Osteocyte (in vitro differentiated cells): ENCODE measurements around the gene FAM3D. TPM values are rescaled to one million over a fixed set of nuclear protein-coding genes. Genes with fewer than 3 reads are reported as not detected.
A peak's percentile ranks its signal among the peaks of the same experiment; 100 is the strongest.

Source experiments
- DNase-seq: peaks from one replicate; pipeline ENCODE4 v3.0.0; 2021; ENCODE audit warnings: mixed read lengths; ENCODE audit not compliant: unreplicated experiment; ENCODE audit errors: extremely low spot score
- H3K27ac Mint-ChIP-seq: one replicate; pipeline ENCODE4 v1.8.0; 2021; ENCODE audit warnings: mild to moderate bottlenecking, mixed read lengths; ENCODE audit not compliant: unreplicated experiment
- H3K27me3 Mint-ChIP-seq: one replicate; pipeline ENCODE4 v1.8.0; 2021; ENCODE audit warnings: mixed read lengths; ENCODE audit not compliant: unreplicated experiment
- H3K36me3 Mint-ChIP-seq: one replicate; pipeline ENCODE4 v1.8.0; 2021; ENCODE audit warnings: mixed read lengths; ENCODE audit not compliant: unreplicated experiment
- H3K4me1 Mint-ChIP-seq: one replicate; pipeline ENCODE4 v1.8.0; 2021; ENCODE audit warnings: mixed read lengths; ENCODE audit not compliant: unreplicated experiment
- H3K4me3 Mint-ChIP-seq: one replicate; pipeline ENCODE4 v1.8.0; 2021; ENCODE audit warnings: mild to moderate bottlenecking, moderate library complexity, mixed read lengths; ENCODE audit not compliant: unreplicated experiment
- H3K9me3 Mint-ChIP-seq: one replicate; pipeline ENCODE4 v1.8.0; 2021; ENCODE audit warnings: mixed read lengths; ENCODE audit not compliant: unreplicated experiment
- total RNA-seq: library from RNA; stranded (reverse); gene quantifications from 2 replicates; pipeline ENCODE4 v1.2.1, GENCODE V29; 2021
- TF ChIP-seq, protein P1 (sequence below): fragments of 200-600 bp; sonication (generic); IDR thresholded peaks from 2 replicates; pipeline ENCODE4 v1.5.0; 2021; ENCODE audit warnings: antibody characterized with exemption, mild to moderate bottlenecking, moderate library complexity

Gene FAM3D
- total RNA-seq, 1 donor from 2014 or later: not detected

DNA sequence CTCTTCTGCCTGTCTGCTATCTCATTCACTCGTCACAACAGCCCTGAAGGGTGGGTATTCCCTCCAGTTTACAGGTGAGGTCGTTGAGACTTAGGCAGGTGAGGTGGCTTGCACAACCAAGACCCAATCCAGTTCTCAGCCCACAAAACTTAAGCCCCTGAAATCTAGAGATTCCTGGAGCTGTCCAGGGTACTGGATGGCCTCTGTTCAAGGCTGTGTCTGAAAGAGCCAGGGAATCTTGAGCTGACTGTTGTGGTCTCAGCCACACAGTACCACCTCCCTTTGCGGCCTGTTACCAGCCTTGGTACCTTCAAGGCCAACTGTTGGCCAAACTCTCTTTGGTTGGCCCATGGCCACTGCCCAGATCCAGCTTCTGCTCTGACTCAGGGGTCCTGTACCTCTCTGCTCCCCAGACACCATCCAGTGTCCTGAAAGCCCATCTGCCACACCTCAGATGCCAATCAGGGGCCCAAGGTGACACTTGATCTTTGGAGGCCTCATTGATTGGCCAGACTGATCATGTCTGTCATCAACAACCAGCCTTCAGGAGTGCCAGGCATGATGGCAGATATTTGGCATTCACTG is 78.5 kb downstream of the FAM3D start:
- no peak for DNase-seq
- Mint-ChIP-seq H3K4me3 (no peak overlapping the region), H3K36me3 (no peaks in the 10 kb centered on the region), H3K27me3 (peaks cover 29% of the 10 kb centered on the region), H3K27ac (no peak overlapping the region), H3K4me1 (peaks cover 21% of the 10 kb centered on the region), H3K9me3 (no peaks in the 10 kb centered on the region)
- TF ChIP-seq, protein P1, sequence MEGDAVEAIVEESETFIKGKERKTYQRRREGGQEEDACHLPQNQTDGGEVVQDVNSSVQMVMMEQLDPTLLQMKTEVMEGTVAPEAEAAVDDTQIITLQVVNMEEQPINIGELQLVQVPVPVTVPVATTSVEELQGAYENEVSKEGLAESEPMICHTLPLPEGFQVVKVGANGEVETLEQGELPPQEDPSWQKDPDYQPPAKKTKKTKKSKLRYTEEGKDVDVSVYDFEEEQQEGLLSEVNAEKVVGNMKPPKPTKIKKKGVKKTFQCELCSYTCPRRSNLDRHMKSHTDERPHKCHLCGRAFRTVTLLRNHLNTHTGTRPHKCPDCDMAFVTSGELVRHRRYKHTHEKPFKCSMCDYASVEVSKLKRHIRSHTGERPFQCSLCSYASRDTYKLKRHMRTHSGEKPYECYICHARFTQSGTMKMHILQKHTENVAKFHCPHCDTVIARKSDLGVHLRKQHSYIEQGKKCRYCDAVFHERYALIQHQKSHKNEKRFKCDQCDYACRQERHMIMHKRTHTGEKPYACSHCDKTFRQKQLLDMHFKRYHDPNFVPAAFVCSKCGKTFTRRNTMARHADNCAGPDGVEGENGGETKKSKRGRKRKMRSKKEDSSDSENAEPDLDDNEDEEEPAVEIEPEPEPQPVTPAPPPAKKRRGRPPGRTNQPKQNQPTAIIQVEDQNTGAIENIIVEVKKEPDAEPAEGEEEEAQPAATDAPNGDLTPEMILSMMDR: no peak

DNA sequence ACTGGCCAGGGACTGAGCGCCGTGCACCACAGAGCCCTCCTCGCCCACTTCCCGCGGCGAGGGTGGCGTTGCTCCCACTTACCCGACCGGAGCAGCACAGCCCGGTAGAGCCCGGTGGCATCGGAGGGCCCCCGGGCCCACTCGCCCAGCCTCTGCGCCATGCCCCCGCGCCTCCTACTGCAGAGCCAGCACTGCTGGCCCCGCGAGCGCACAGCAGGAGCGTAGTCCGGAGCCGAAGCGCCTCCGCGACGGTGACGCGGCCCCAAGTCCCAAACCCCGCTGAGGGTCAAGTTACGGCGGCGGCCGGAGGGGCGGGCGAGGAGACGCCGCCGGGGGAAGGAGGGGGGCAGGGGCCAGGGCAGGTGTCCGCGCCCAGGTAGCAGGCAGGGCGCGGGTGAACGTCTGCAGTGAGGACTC is 79.8 kb downstream of the FAM3D start:
- no peaks in the 10 kb centered on the region for H3K36me3 Mint-ChIP-seq
- H3K27me3 Mint-ChIP-seq: peaks cover 29% of the 10 kb centered on the region
- no peak overlapping the region for H3K4me3 Mint-ChIP-seq
- TF ChIP-seq, protein P1: no peak
- no peak overlapping the region for H3K27ac Mint-ChIP-seq
- H3K4me1 Mint-ChIP-seq: peaks cover 21% of the 10 kb centered on the region
- no peaks in the 10 kb centered on the region for H3K9me3 Mint-ChIP-seq
- DNase-seq: no peak

DNA sequence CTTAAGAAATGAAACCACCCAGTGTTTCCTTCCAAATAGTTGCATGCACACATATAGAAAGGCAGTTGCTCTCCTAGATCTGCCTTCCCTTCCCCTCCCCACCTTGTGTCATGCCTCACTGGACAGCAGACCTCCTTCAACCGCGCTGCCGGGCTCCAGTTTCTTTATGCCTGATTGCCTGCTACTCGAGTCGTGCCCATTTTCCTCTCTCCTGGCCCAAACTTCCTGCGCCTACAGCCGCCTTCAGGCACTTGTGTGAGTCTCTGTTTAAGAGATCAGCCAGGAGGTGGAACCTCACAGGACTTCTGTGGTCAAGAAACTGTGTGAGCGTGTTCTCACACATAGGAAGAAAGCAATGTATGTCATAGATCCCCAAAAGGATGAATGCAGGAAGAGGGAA is 80.6 kb downstream of the FAM3D start:
- TF ChIP-seq, protein P1: no peak
- DNase-seq: no peak
- H3K4me3 Mint-ChIP-seq: peak overlapping the region; percentile 72
- H3K9me3 Mint-ChIP-seq: no peaks in the 10 kb centered on the region
- H3K27ac Mint-ChIP-seq: no peak overlapping the region
- H3K36me3 Mint-ChIP-seq: no peaks in the 10 kb centered on the region
- peaks cover 21% of the 10 kb centered on the region for H3K4me1 Mint-ChIP-seq
- peaks cover 33% of the 10 kb centered on the region for H3K27me3 Mint-ChIP-seq

DNA sequence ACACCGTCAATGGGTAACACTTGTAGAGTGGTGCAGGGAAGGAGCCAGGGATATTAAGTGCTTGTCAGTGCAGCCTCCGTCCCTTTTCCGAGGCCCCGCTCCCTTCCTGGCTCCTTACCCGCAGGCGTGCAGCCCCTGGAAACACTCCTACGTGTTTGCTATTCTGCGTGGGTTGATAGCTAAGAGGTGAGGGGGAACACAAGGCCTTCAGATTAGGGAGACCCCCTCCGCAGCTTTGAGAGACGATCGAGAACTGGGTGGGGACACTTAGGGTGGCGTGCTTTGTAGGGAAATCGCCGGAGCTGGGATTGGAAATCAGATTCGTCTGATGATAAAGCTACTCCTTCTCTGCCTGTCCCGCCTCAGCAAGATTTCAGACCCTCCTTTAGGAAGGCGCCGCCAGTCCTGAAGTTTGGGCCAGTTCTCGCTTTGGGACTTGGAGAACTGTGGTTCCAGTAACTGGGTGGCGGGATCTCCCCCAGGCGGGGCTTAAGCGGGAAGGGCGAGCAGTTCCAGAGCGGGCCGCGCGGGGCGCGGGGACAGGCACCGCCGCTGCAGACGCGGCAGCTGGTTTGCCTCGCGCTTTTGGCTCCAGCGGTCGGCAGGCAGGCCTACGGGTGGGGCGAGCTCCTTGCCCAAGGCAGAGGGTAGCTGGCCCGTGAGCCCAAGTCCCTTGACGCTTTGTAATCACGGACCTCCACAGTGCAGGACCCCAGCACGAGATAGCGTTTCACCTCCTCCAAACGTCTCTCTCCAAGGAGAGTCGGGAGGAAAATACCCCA is 81.4 kb downstream of the FAM3D start:
- Mint-ChIP-seq H3K4me3 (peak overlapping the region; percentile 72), H3K9me3 (no peaks in the 10 kb centered on the region), H3K4me1 (peaks cover 21% of the 10 kb centered on the region), H3K36me3 (no peaks in the 10 kb centered on the region), H3K27me3 (peaks cover 33% of the 10 kb centered on the region), H3K27ac (no peak overlapping the region)
- peak; percentile 88 for DNase-seq
- TF ChIP-seq, protein P1: peak; percentile 64

DNA sequence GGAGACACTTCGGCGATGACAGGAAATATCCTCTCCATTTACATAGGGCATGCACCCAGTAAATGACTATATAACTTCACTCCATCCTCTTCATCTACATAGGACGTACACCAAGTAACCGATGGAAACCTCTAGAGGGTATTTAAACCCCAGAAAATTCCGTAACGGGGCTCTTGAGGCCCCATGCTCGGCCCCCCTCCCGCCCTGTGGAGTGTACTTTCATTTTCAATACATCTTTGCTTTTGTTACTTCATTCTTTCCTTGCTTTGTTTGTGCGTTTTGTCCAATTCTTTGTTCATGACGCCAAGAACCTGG is 81.9 kb downstream of the FAM3D start:
- Mint-ChIP-seq H3K36me3 (no peaks in the 10 kb centered on the region), H3K9me3 (no peaks in the 10 kb centered on the region), H3K27me3 (peaks cover 32% of the 10 kb centered on the region), H3K4me1 (peaks cover 21% of the 10 kb centered on the region), H3K4me3 (peak overlapping the region; percentile 72), H3K27ac (no peak overlapping the region)
- DNase-seq: no peak
- TF ChIP-seq, protein P1: no peak
